Adrenal gland (tissue), 5 donors: Measurements from ENCODE around the gene GLI1.

Source experiments
- POLR2A ChIP-seq, 2 donors: fragments of 450-650 bp; IDR thresholded peaks; one replicate each; pipeline ENCODE4 v1.6.1; 2017; ENCODE audit warnings: antibody characterized with exemption in 2 of 2, mild to moderate bottlenecking in 2 of 2, moderate library complexity in 1 of 2
- TF ChIP-seq, protein P1 (sequence below), 6 experiments: fragments of 450-650 bp in 4 of 6; fragments of 200-600 bp in 2 of 6; sonication (generic) in 1 of 6; IDR thresholded peaks; 1 replicate in 5 of 6; 2 replicates in 1 of 6; pipeline versions ENCODE4 v1.5.1 to v1.8.0; 2016 to 2021; ENCODE audit warnings: antibody characterized with exemption in 6 of 6, mild to moderate bottlenecking in 2 of 6, moderate library complexity in 1 of 6
- donor health status: DM: no; HTN: no; CAD: no.

DNA sequence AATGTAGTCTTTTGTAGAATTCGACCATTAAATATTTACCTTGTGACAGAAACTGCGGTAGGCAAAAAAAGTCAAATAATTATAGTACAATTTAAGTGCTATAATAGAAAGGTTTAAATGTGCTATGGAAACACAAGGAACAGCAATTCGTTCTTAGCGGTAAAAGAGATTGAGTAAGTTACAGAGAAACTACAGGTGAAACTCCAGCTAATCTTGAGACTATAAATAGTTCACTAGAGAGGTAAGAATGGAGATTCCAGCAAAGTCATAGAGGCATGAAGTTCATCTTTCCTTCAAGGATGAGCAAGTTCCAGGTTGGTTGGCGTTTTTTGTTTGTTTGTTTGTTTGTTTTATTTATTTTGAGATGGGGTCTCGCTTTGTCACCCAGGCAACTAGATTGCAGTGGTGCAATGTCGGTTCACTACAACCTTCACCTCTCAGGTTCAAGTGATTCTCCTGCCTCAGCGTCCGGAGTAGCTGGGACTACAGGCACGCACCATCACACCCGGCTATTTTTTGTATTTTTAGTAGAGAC, 27.9 kb upstream of the GLI1 start:
- TF ChIP-seq, protein P1, sequence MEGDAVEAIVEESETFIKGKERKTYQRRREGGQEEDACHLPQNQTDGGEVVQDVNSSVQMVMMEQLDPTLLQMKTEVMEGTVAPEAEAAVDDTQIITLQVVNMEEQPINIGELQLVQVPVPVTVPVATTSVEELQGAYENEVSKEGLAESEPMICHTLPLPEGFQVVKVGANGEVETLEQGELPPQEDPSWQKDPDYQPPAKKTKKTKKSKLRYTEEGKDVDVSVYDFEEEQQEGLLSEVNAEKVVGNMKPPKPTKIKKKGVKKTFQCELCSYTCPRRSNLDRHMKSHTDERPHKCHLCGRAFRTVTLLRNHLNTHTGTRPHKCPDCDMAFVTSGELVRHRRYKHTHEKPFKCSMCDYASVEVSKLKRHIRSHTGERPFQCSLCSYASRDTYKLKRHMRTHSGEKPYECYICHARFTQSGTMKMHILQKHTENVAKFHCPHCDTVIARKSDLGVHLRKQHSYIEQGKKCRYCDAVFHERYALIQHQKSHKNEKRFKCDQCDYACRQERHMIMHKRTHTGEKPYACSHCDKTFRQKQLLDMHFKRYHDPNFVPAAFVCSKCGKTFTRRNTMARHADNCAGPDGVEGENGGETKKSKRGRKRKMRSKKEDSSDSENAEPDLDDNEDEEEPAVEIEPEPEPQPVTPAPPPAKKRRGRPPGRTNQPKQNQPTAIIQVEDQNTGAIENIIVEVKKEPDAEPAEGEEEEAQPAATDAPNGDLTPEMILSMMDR (IDR thresholded peaks at IDR 0.05) = no peak
- TF ChIP-seq POLR2A (IDR thresholded peaks at IDR 0.05) = no peak
